GM18507 (cell line): Measurements from ENCODE around the gene RAB20.
A peak's percentile ranks its signal among the peaks of the same experiment; 100 is the strongest.

ENCODE experiments used
- DNase-seq: peaks from one replicate; pipeline ENCODE4 v3.0.0; 2011; ENCODE audit warnings: low read depth; ENCODE audit not compliant: insufficient read length; ENCODE audit errors: extremely low spot score
- FAIRE-seq: peaks from 2 replicates; lab custom pipeline; 2011; peaks lifted over from hg19 to GRCh38; lab: Jason Lieb, UNC

Gene RAB20

GRCh38 chr13:110519506-110519905 lies 42.0 kb downstream of the RAB20 start:
- DNase-seq, result no peak
- FAIRE-seq, result no peak

- FAIRE-seq, result no peak
- DNase-seq, result no peak
Observed at GRCh38 chr13:110519046-110519445, 42.5 kb downstream of the RAB20 start.

DNA sequence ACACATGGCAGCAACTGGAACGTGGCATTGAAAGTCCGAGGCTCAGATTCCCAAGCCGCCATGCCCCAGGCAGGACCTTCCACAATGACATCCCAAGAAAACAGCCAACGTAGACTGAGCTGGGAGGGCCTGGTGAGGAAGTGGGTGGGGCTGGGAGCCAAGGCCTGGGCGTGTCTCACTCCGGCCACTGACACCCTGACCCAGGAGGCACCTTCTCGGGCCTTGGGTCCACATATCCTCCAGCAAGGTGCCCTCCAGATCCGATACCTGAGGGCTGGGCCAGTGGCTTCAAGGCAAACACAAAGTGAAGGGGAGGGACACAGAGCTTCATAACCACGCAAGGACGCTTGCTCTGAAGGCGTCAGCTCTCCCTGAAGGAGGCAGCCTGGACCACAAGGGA lies 43.0 kb downstream of the RAB20 start:
- no peak for DNase-seq
- no peak for FAIRE-seq

DNA sequence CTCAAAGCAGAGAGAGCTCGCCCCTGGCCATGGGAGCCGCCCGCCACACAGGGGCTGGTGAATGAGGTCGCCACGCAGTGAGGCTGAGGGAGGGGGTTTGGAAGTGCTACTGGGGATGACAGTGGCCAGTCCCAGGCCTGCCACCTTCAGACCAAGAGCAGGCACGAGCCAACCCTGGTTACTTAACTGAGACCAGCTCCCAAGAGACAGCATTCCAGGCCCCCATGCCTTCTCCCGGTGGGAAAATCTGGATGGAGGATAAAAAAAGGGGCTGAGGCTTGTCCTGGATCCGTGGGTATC lies 43.3 kb downstream of the RAB20 start:
- DNase-seq, result no peak
- no peak for FAIRE-seq

- DNase-seq (no peak), FAIRE-seq (no peak)
Observed at GRCh38 chr13:110517505-110518225, 43.9 kb downstream of the RAB20 start.

GRCh38 chr13:110516500-110516899 lies 45.0 kb downstream of the RAB20 start:
- no peak for DNase-seq
- no peak for FAIRE-seq

- FAIRE-seq, result no peak
Observed at GRCh38 chr13:110512198-110512740, 49.3 kb downstream of the RAB20 start.

DNA sequence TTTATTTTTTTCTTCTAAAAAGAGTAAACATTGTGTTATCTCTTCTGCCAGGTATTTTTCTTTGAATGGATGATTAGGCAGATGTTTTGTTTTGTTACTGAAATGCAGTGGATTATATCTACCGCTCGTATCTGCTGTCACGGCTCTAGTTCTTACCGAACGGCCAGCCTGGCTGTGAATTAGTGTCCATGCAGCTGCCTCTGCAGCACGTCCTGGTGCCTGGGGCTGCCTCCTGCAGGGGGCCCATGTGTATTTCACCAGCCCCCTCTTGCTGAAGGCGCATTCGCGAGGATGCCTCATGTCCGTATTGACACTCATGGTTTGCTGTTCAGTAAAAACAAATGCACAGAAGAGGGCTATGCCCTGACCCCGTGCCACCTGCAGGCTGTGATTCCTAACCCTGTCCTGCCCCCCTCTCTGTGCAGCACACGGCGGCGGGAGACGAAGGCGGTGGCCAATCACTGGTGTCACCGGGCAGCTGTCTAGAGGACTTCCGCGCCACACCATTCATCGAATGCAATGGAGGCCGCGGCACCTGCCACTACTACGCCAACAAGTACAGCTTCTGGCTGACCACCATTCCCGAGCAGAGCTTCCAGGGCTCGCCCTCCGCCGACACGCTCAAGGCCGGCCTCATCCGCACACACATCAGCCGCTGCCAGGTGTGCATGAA lies 49.9 kb downstream of the RAB20 start:
- no peak for DNase-seq
- FAIRE-seq, result no peak

More at GRCh38 chr13:110512198-110512740, 49.3 kb downstream of the RAB20 start:
- DNase-seq, result no peak

GRCh38 chr13:110509971-110510786 lies 51.3 kb downstream of the RAB20 start:
- FAIRE-seq (peak; percentile 41), DNase-seq (no peak)

GRCh38 chr13:110509478-110509926 lies 52.0 kb downstream of the RAB20 start:
- FAIRE-seq (no peak), DNase-seq (no peak)

- no peak for FAIRE-seq
- no peak for DNase-seq
Observed at GRCh38 chr13:110507678-110508381, 53.7 kb downstream of the RAB20 start.

GRCh38 chr13:110506859-110507566 lies 54.5 kb downstream of the RAB20 start:
- FAIRE-seq, result no peak
- DNase-seq, result no peak

- FAIRE-seq (no peak), DNase-seq (no peak)
Observed at GRCh38 chr13:110506396-110506795, 55.1 kb downstream of the RAB20 start.

- DNase-seq (no peak), FAIRE-seq (no peak)
Observed at GRCh38 chr13:110505594-110505993, 55.9 kb downstream of the RAB20 start.

DNA sequence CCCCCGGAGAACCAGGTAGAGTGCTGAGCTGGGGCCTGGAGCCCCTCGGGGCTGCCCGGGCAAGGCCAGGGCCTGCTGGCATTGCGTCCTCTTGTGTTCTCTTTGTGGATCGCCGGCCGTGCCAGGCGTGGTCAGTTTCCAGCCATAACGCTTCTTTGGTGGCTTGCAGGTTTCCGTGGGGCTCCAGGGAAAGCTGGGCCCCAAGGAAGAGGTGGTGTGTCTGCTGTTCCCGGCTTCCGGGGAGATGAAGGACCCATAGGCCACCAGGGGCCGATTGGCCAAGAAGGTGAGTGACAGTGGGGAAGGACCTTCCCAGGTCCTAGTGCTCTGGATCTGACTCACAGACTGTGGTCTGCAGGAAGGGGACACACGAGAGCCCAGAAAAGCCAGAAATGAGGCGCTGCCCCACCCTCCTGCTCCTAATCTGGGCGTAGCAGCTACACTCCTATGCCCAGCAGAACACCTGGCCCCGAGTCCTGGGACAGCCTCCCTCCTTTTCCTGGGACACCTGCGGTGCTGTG lies 57.5 kb downstream of the RAB20 start:
- DNase-seq (no peak), FAIRE-seq (no peak)

DNA sequence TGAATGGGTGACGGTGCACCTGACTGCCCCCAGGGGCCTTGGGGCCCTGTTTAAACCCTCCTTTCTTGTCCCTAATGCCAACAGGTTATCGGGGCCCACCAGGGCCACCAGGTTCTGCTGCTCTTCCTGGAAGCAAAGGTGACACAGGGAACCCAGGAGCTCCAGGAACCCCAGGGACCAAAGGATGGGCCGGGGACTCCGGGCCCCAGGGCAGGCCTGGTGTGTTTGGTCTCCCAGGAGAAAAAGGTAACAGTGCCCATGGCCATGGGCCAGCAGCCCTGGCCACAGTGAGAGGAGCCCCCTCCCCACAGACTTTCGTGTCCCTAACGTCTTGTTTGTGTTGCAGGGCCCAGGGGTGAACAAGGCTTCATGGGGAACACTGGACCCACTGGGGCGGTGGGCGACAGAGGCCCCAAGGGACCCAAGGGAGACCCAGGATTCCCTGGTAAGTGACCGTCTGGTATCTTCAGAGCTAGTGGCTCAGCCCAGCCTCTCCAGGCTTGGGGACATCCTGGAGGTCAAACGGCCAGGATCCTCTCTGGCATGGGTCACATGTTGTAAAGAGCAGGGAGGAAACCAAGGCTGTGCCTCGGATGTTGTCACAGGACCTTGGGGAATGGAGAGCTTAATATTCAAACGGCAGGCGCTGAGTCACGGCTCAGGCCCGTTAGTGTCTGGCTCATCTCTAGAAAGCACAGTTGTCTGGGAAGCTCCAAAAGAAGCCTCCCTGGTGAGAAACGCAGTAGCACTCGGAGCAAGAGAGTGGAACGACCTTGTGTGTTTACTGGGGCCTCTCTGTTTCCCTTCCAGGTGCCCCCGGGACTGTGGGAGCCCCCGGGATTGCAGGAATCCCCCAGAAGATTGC lies 58.3 kb downstream of the RAB20 start:
- FAIRE-seq (no peak), DNase-seq (no peak)

GRCh38 chr13:110501188-110501587 lies 60.3 kb downstream of the RAB20 start:
- FAIRE-seq (no peak), DNase-seq (no peak)

DNA sequence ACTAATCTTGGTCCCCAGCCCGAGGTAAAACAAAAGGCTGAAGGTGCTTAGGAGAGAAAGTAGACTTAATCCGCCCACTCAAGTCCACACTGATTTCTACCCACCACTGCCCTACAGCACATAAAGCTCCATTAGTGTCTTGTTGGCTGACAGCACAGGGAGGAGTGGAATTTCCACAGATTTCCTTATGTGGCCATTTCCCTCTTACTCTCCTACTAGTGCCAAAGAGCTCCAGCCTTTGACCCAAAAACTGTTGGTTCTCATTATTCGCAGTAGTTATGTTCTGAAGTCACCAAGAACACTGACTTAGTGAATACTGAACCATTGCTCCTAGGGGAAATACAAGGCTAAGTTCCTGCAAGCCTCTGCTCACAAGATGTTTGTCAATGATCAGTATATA lies 61.2 kb downstream of the RAB20 start:
- FAIRE-seq (no peak), DNase-seq (no peak)
